ENCODE measurements around the gene BIRC3. TPM values are rescaled to one million over a fixed set of nuclear protein-coding genes. Genes with fewer than 3 reads are reported as not detected.

BIRC3 gene
- polyA plus RNA-seq, 1 donor (not counting 4 experiments of a cell fraction or from before 2014, with no cell fraction given), result 2.1 TPM

GRCh38 chr11:102268083-102268984 is 49.0 kb upstream of the BIRC3 start:
- H3K9ac ChIP-seq (ENCODE audit: control insufficient read depth, extremely low read depth, insufficient read depth, low read length), result peak overlapping the region; percentile 82
- peak; percentile 79 for FAIRE-seq

GRCh38 chr11:102268985-102269470 is 48.3 kb upstream of the BIRC3 start:
- TF ChIP-seq CTCF (optimal IDR thresholded peaks at IDR 0.05 in 1 of 3, IDR thresholded peaks at IDR 0.05 in 1 of 3, conservative IDR thresholded peaks at IDR 0.05 in 1 of 3; ENCODE audit: extremely low read depth in 1 of 3, insufficient read depth in 2 of 3, low read length in 3 of 3) (peak in 2 of 3 experiments; percentile 5 to 44), EZH2 (IDR thresholded peaks at IDR 0.05; ENCODE audit: low read length) (no peak)
- peaks cover 32% of the 10 kb centered on the region for H3K4me1 ChIP-seq (ENCODE audit: control insufficient read depth, extremely low read depth, insufficient read depth, low read length)
- no peaks in the 10 kb centered on the region for H4K20me1 ChIP-seq (ENCODE audit: control insufficient read depth, extremely low read depth, insufficient read depth, low read length)
- H3K79me2 ChIP-seq (ENCODE audit: control insufficient read depth, insufficient read depth, low read length), result no peaks in the 10 kb centered on the region
- FAIRE-seq (peak; percentile 13), DNase-seq (ENCODE audit: low read depth, low spot score) (no peak)
- dilution Hi-C loops (cut with MboI; ENCODE audit: extremely low pct_ligation_motif_present, low sequenced_read_pairs), result no loop called here
- H3K9ac ChIP-seq (ENCODE audit: control insufficient read depth, extremely low read depth, insufficient read depth, low read length), result peak overlapping the region; percentile 74
- no peaks in the 10 kb centered on the region for H3K27me3 ChIP-seq (ENCODE audit: control insufficient read depth, extremely low read depth, insufficient read depth, low read length)
- no peaks in the 10 kb centered on the region for H3K9me3 ChIP-seq (ENCODE audit: control insufficient read depth, low read depth, low read length)
- peak overlapping the region; percentile 3 to 73 (median 59) for H3K4me3 ChIP-seq (ENCODE audit: control insufficient read depth in 2 of 3, extremely low read depth in 1 of 3, insufficient read depth in 2 of 3, low read depth in 1 of 3, low read length in 3 of 3)
- peak overlapping the region; percentile 88 for H3K4me2 ChIP-seq (ENCODE audit: control insufficient read depth, extremely low read depth, insufficient read depth, low read depth, low read length)
- H2AFZ ChIP-seq (ENCODE audit: control insufficient read depth, low read length), result peak overlapping the region; percentile 4
- H3K36me3 ChIP-seq (ENCODE audit: control insufficient read depth in 2 of 2, extremely low read depth in 1 of 2, insufficient read depth in 2 of 2, low read length in 2 of 2), result no peaks in the 10 kb centered on the region
- H3K27ac ChIP-seq (ENCODE audit: control insufficient read depth, insufficient read depth, low read length), result peak overlapping the region; percentile 85
- no peaks in the 10 kb centered on the region for H3K9me1 ChIP-seq (ENCODE audit: control insufficient read depth, extremely low read depth, insufficient read depth, low read length)

More at GRCh38 chr11:102268083-102268984, 49.0 kb upstream of the BIRC3 start:
- peak overlapping the region; percentile 88 for H3K4me2 ChIP-seq (ENCODE audit: control insufficient read depth, extremely low read depth, insufficient read depth, low read depth, low read length)
- H3K27me3 ChIP-seq (ENCODE audit: control insufficient read depth, extremely low read depth, insufficient read depth, low read length), result no peaks in the 10 kb centered on the region
- dilution Hi-C loops (cut with MboI; ENCODE audit: extremely low pct_ligation_motif_present, low sequenced_read_pairs), result no loop called here
- peak overlapping the region; percentile 88 for H3K27ac ChIP-seq (ENCODE audit: control insufficient read depth, insufficient read depth, low read length)
- no peaks in the 10 kb centered on the region for H3K79me2 ChIP-seq (ENCODE audit: control insufficient read depth, insufficient read depth, low read length)
- H3K9me1 ChIP-seq (ENCODE audit: control insufficient read depth, extremely low read depth, insufficient read depth, low read length), result no peaks in the 10 kb centered on the region
- peak overlapping the region; percentile 37 to 78 (median 59) for H3K4me3 ChIP-seq (ENCODE audit: control insufficient read depth in 2 of 3, extremely low read depth in 1 of 3, insufficient read depth in 2 of 3, low read depth in 1 of 3, low read length in 3 of 3)
- no peak for DNase-seq (ENCODE audit: low read depth, low spot score)
- H3K4me1 ChIP-seq (ENCODE audit: control insufficient read depth, extremely low read depth, insufficient read depth, low read length), result peaks cover 32% of the 10 kb centered on the region
- H2AFZ ChIP-seq (ENCODE audit: control insufficient read depth, low read length), result peak overlapping the region; percentile 12
- TF ChIP-seq CTCF (optimal IDR thresholded peaks at IDR 0.05 in 1 of 3, IDR thresholded peaks at IDR 0.05 in 1 of 3, conservative IDR thresholded peaks at IDR 0.05 in 1 of 3; ENCODE audit: extremely low read depth in 1 of 3, insufficient read depth in 2 of 3, low read length in 3 of 3) (peak; percentile 59 to 87 (median 77)), EZH2 (IDR thresholded peaks at IDR 0.05; ENCODE audit: low read length) (no peak)
- no peaks in the 10 kb centered on the region for H3K9me3 ChIP-seq (ENCODE audit: control insufficient read depth, low read depth, low read length)
- H3K36me3 ChIP-seq (ENCODE audit: control insufficient read depth in 2 of 2, extremely low read depth in 1 of 2, insufficient read depth in 2 of 2, low read length in 2 of 2), result no peaks in the 10 kb centered on the region
- no peaks in the 10 kb centered on the region for H4K20me1 ChIP-seq (ENCODE audit: control insufficient read depth, extremely low read depth, insufficient read depth, low read length)

Measured in keratinocyte (primary cell).